Liver (tissue), 9 donors: ENCODE measurements around the gene IRX6. TPM values are rescaled to one million over a fixed set of nuclear protein-coding genes. Genes with fewer than 3 reads are reported as not detected.

Experiments
- DNase-seq: peaks from one replicate; pipeline ENCODE4 v3.0.0-alpha.2; 2017; ENCODE audit warnings: low spot score
- H3K27ac ChIP-seq, 2 donors: one replicate each; pipeline ENCODE4 v1.7.0; 2013; ENCODE audit warnings: inconsistent platforms in 2 of 2, low read length in 2 of 2, control low read depth in 1 of 2, low read depth in 1 of 2, mild to moderate bottlenecking in 1 of 2
- H3K27me3 ChIP-seq, 4 donors: one replicate each; pipeline versions ENCODE4 v1.6.1 to v1.7.0; 2013; ENCODE audit warnings: low read length in 3 of 4, inconsistent platforms in 1 of 4, mild to moderate bottlenecking in 1 of 4, moderate library complexity in 1 of 4; ENCODE audit not compliant: control insufficient read depth in 4 of 4, insufficient read depth in 4 of 4
- H3K36me3 ChIP-seq, 4 donors: one replicate each; pipeline versions ENCODE4 v1.6.1 to v1.7.0; 2013; ENCODE audit warnings: low read length in 3 of 4, mild to moderate bottlenecking in 3 of 4, low read depth in 1 of 4, moderate library complexity in 1 of 4; ENCODE audit not compliant: control insufficient read depth in 4 of 4, insufficient read depth in 3 of 4
- H3K4me1 ChIP-seq, 4 donors: one replicate each; pipeline versions ENCODE4 v1.6.1 to v1.7.0; 2013; ENCODE audit warnings: low read length in 3 of 4, mild to moderate bottlenecking in 3 of 4, moderate library complexity in 1 of 4; ENCODE audit not compliant: control insufficient read depth in 4 of 4, insufficient read depth in 4 of 4
- H3K4me3 ChIP-seq, 3 donors: one replicate each; pipeline versions ENCODE4 v1.6.1 to v1.7.0; 2013; ENCODE audit warnings: low read length in 3 of 3, control low read depth in 1 of 3, low read depth in 1 of 3, mild to moderate bottlenecking in 1 of 3
- H3K9ac ChIP-seq, 2 donors: one replicate each; pipeline ENCODE4 v1.7.0; 2013; ENCODE audit warnings: low read length in 2 of 2, mild to moderate bottlenecking in 2 of 2, moderate library complexity in 2 of 2, control low read depth in 1 of 2, low read depth in 1 of 2
- H3K9me3 ChIP-seq, 4 donors: one replicate each; pipeline versions ENCODE4 v1.6.1 to v1.7.0; 2013; ENCODE audit warnings: low read length in 3 of 4; ENCODE audit not compliant: control insufficient read depth in 4 of 4
- ATF3 ChIP-seq: IDR thresholded peaks from 2 replicates; pipeline ENCODE4 v1.6.1; 2016; ENCODE audit warnings: antibody characterized with exemption
- CTCF ChIP-seq: fragments of 150-350 bp; IDR thresholded peaks from 2 replicates; pipeline ENCODE4 v1.5.1; 2017; ENCODE audit warnings: improper control_type of control experiment, low read depth, low read length; ENCODE audit not compliant: missing input control
- EGR1 ChIP-seq, 2 donors: IDR thresholded peaks; 2 replicates each; pipeline ENCODE4 v1.6.1; 2016 to 2018; ENCODE audit warnings: antibody characterized with exemption in 2 of 2, low read depth in 2 of 2
- FOXA2 ChIP-seq: IDR thresholded peaks from 2 replicates; pipeline ENCODE4 v1.6.1; 2016; ENCODE audit warnings: antibody characterized with exemption
- GABPA ChIP-seq, 2 donors: IDR thresholded peaks in 1 of 2; conservative IDR thresholded peaks in 1 of 2; 2 replicates each; pipeline ENCODE4 v1.6.1; 2016; ENCODE audit warnings: antibody characterized with exemption in 2 of 2, mild to moderate bottlenecking in 1 of 2, moderate library complexity in 1 of 2
- HNF4G ChIP-seq: IDR thresholded peaks from 2 replicates; pipeline ENCODE4 v1.6.1; 2016; ENCODE audit warnings: antibody characterized with exemption
- JUND ChIP-seq, 2 donors: IDR thresholded peaks; 2 replicates each; pipeline ENCODE4 v1.6.1; 2016; ENCODE audit warnings: antibody characterized with exemption in 2 of 2
- NR2F2 ChIP-seq: IDR thresholded peaks from 2 replicates; pipeline ENCODE4 v1.6.1; 2016; ENCODE audit warnings: antibody characterized with exemption
- RAD21 ChIP-seq, 2 donors: IDR thresholded peaks; 2 replicates each; pipeline ENCODE4 v1.6.1; 2016; ENCODE audit warnings: antibody characterized with exemption in 2 of 2, mild to moderate bottlenecking in 2 of 2
- REST ChIP-seq: IDR thresholded peaks from 2 replicates; pipeline ENCODE4 v1.6.1; 2016; ENCODE audit warnings: antibody characterized with exemption, mild to moderate bottlenecking
- RXRA ChIP-seq, 2 donors: IDR thresholded peaks; 2 replicates each; pipeline ENCODE4 v1.6.1; 2017 to 2018; ENCODE audit warnings: antibody characterized with exemption in 2 of 2, mild to moderate bottlenecking in 1 of 2
- YY1 ChIP-seq: IDR thresholded peaks from 2 replicates; pipeline ENCODE4 v1.6.1; 2016; ENCODE audit warnings: antibody characterized with exemption, mild to moderate bottlenecking
- WGBS: extraction: QIAGEN DNeasy Blood & Tissue Kit; methylation state at CpG from one replicate; pipeline ENCODE4 v1.1.7; 2013; 5-methylcytosine and 5-hydroxymethylcytosine counted together
- polyA plus RNA-seq, 2 donors: library from polyadenylated mRNA; stranded (reverse) in 1 of 2; unstranded in 1 of 2; fragments of 200-250 nt in 1 of 2; fragments of >200 nt in 1 of 2; fragmentation: Nextera tagmentation in 1 of 2; extraction: Ambion mirVana in 1 of 2; gene quantifications; one replicate each; pipeline versions ENCODE4 v1.2.1 to v1.2.3, GENCODE V29; 2013 to 2015
- total RNA-seq, 2 donors: library from RNA; depleted of rRNA; stranded (reverse); fragments of >200 nt; gene quantifications; one replicate each; pipeline ENCODE4 v1.2.3, GENCODE V29; 2014
- donor health status: healthy.
- donor health status: healthy.
- donor health status: healthy.
- donor health status: healthy.
- donor health status: healthy.

Gene IRX6
- total and polyA plus RNA-seq, 4 donors: not detected

- 12% methylated on average over 26 of the region's 26 CpGs for WGBS
- Histone ChIP-seq H3K9ac (no peak overlapping the region), H3K27ac (no peak overlapping the region), H3K9me3 (no peaks in the 10 kb centered on the region), H3K4me3 (no peak overlapping the region), H3K27me3 (peaks cover 0 to 20% (median 4%) of the 10 kb centered on the region in 4 donors), H3K36me3 (no peaks in the 10 kb centered on the region), H3K4me1 (no peaks in the 10 kb centered on the region)
- TF ChIP-seq CTCF: peak; percentile 35
- peak; percentile 65 to 67 for TF ChIP-seq RAD21 (IDR thresholded peaks at IDR 0.05)
- no peak for TF ChIP-seq EGR1 (IDR thresholded peaks at IDR 0.05; ENCODE audit: low read depth in 2 of 2)
- peak; percentile 40 for DNase-seq
Observed at GRCh38 chr16:55370762-55371482, 46.9 kb downstream of the IRX6 start.

- no peaks in the 10 kb centered on the region for H3K4me1 ChIP-seq
- no peak overlapping the region for H3K27ac ChIP-seq
- H3K9ac ChIP-seq: no peak overlapping the region
- TF ChIP-seq HNF4G (no peak), GABPA (IDR thresholded peaks at IDR 0.05 in 1 of 2, conservative IDR thresholded peaks at IDR 0.05 in 1 of 2) (no peak), JUND (IDR thresholded peaks at IDR 0.05) (no peak), EGR1 (IDR thresholded peaks at IDR 0.05; ENCODE audit: low read depth in 2 of 2) (no peak), RXRA (IDR thresholded peaks at IDR 0.05) (no peak), RAD21 (IDR thresholded peaks at IDR 0.05) (no peak), ATF3 (no peak)
- H3K27me3 ChIP-seq: peaks cover 0 to 20% (median 4%) of the 10 kb centered on the region in 4 donors
- no peak overlapping the region for H3K4me3 ChIP-seq
- no peak for DNase-seq
- H3K9me3 ChIP-seq: no peaks in the 10 kb centered on the region
- 69% methylated on average over 12 of the region's 12 CpGs for WGBS
- no peaks in the 10 kb centered on the region for H3K36me3 ChIP-seq
Observed at GRCh38 chr16:55372792-55373488, 48.9 kb downstream of the IRX6 start.

GRCh38 chr16:55373489-55373832 lies 49.5 kb downstream of the IRX6 start:
- no peak overlapping the region for H3K27ac ChIP-seq
- no peak overlapping the region for H3K9ac ChIP-seq
- no peaks in the 10 kb centered on the region for H3K9me3 ChIP-seq
- no peak for DNase-seq
- no peak overlapping the region for H3K4me3 ChIP-seq
- TF ChIP-seq FOXA2 (no peak), REST (no peak), NR2F2 (no peak), YY1 (no peak)
- H3K36me3 ChIP-seq: no peaks in the 10 kb centered on the region
- H3K4me1 ChIP-seq: no peaks in the 10 kb centered on the region
- H3K27me3 ChIP-seq: peaks cover 0 to 20% (median 4%) of the 10 kb centered on the region in 4 donors
